ENCODE results near the gene NBL1. TPM values are rescaled to one million over a fixed set of nuclear protein-coding genes. Genes with fewer than 3 reads are reported as not detected.

NBL1 gene
- total and polyA plus RNA-seq, 9 of the 15 experiments (the other 6 are each of a cell fraction or from before 2014, with no cell fraction given), result 0.10 to 3.7 (median 1.8) TPM; not detected in 1

DNA sequence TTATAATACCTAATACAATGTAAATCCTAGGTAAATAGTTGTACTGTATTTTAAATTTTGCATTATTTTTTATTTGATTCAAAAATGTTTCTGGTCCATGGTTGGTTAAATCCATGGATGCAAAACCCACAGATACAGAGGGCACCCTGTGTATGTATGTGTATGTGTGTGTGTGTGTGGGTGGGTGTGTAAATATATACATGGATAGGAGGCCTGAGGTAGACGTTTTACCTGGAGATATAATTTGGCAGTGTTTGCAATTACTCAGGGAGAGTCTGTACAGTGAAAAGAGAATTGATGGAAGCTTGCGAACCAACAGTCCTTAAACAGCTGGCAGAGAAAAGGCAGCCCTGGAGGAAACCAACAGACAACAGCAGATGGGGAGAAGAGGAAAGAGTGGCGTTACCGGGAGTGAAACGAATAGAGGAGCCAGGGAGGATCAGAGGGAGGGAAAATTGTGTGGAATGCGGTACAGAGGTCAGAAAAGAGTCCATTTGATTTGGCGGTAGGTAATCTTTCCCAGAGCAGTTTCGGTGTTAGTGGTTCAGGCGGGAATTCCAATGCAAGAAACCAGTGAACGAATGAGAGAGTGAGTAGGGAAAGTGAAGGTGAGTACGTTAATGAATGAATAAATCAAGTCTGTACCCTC lies 47.9 kb upstream of the NBL1 start (continued):
- TF ChIP-seq BHLHE40 (IDR thresholded peaks at IDR 0.05; ENCODE audit: low read length), result peak; percentile 15; the same call in 1 of the 2 replicates
- TF ChIP-seq, protein P1, sequence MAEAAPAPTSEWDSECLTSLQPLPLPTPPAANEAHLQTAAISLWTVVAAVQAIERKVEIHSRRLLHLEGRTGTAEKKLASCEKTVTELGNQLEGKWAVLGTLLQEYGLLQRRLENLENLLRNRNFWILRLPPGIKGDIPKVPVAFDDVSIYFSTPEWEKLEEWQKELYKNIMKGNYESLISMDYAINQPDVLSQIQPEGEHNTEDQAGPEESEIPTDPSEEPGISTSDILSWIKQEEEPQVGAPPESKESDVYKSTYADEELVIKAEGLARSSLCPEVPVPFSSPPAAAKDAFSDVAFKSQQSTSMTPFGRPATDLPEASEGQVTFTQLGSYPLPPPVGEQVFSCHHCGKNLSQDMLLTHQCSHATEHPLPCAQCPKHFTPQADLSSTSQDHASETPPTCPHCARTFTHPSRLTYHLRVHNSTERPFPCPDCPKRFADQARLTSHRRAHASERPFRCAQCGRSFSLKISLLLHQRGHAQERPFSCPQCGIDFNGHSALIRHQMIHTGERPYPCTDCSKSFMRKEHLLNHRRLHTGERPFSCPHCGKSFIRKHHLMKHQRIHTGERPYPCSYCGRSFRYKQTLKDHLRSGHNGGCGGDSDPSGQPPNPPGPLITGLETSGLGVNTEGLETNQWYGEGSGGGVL (CRISPR knock-in tag; IDR thresholded peaks at IDR 0.05), result no peak
- TF ChIP-seq NR2C2 (CRISPR knock-in tag; IDR thresholded peaks at IDR 0.05), result no peak
- TF ChIP-seq NR2C2 (tag; IDR thresholded peaks at IDR 0.05), result no peak
- TF ChIP-seq NUFIP1 (IDR thresholded peaks at IDR 0.05; ENCODE audit: partially characterized antibody), result no peak
- TF ChIP-seq TBP (optimal IDR thresholded peaks at IDR 0.05; ENCODE audit: low read depth, low read length), result no peak
- TF ChIP-seq DIDO1 (tag; IDR thresholded peaks at IDR 0.05; ENCODE audit: low read depth), result peak; percentile 73
- TF ChIP-seq MCM2 (IDR thresholded peaks at IDR 0.05; ENCODE audit: low read depth), result no peak
- no peak for TF ChIP-seq CHD1 (IDR thresholded peaks at IDR 0.05; ENCODE audit: low read length)
- TF ChIP-seq NCOA4 (IDR thresholded peaks at IDR 0.05; ENCODE audit: partially characterized antibody), result peak; percentile 44
- no peak for TF ChIP-seq ZNF436 (CRISPR knock-in tag; IDR thresholded peaks at IDR 0.05)
- no peak for TF ChIP-seq ZFX (CRISPR knock-in tag; IDR thresholded peaks at IDR 0.05)
- TF ChIP-seq ELF2 (CRISPR knock-in tag; IDR thresholded peaks at IDR 0.05), result no peak
- TF ChIP-seq ZNF766 (CRISPR knock-in tag; conservative IDR thresholded peaks at IDR 0.05), result peak; percentile 85
- TF ChIP-seq ZNF41 (CRISPR knock-in tag; conservative IDR thresholded peaks at IDR 0.05), result no peak
- no peak for TF ChIP-seq ARID3A (IDR thresholded peaks at IDR 0.05; ENCODE audit: borderline replicate concordance, low read depth, low read length)
- no peak for TF ChIP-seq PHB (CRISPR knock-in tag; IDR thresholded peaks at IDR 0.05)
- no peak for TF ChIP-seq FOXK1 (CRISPR knock-in tag; IDR thresholded peaks at IDR 0.05; ENCODE audit: borderline replicate concordance)
- no peak for TF ChIP-seq XRCC3 (IDR thresholded peaks at IDR 0.05)
- TF ChIP-seq KLF13 (tag; IDR thresholded peaks at IDR 0.05; ENCODE audit: borderline replicate concordance, low read depth), result no peak
- no peak for TF ChIP-seq HOXB6 (CRISPR knock-in tag; IDR thresholded peaks at IDR 0.05; ENCODE audit: borderline replicate concordance)
- no peak for TF ChIP-seq COPS2 (conservative IDR thresholded peaks at IDR 0.05)
- TF ChIP-seq ZNF140 (CRISPR knock-in tag; IDR thresholded peaks at IDR 0.05), result no peak
- no peak for TF ChIP-seq POLR2H (tag; IDR thresholded peaks at IDR 0.05; ENCODE audit: low read depth)
- TF ChIP-seq HDGF (IDR thresholded peaks at IDR 0.05), result peak; percentile 99
- no peak for TF ChIP-seq SAFB2 (IDR thresholded peaks at IDR 0.05; ENCODE audit: borderline replicate concordance, low read depth, low read length, severe bottlenecking)
- TF ChIP-seq, protein P2, sequence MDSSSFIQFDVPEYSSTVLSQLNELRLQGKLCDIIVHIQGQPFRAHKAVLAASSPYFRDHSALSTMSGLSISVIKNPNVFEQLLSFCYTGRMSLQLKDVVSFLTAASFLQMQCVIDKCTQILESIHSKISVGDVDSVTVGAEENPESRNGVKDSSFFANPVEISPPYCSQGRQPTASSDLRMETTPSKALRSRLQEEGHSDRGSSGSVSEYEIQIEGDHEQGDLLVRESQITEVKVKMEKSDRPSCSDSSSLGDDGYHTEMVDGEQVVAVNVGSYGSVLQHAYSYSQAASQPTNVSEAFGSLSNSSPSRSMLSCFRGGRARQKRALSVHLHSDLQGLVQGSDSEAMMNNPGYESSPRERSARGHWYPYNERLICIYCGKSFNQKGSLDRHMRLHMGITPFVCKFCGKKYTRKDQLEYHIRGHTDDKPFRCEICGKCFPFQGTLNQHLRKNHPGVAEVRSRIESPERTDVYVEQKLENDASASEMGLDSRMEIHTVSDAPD (CRISPR knock-in tag; IDR thresholded peaks at IDR 0.05), result no peak
